ENCODE results near the gene CEBPB.

The CEBPB gene

GRCh38 chr20:50220894-50221365 lies 30.3 kb downstream of the CEBPB start:
- H3K9me3 ChIP-seq (ENCODE audit: control insufficient read depth in 1 of 2, low read length in 2 of 2): no peaks in the 10 kb centered on the region
- H3K27me3 ChIP-seq (ENCODE audit: control insufficient read depth in 1 of 2, insufficient read depth in 2 of 2, low read length in 2 of 2): no peaks in the 10 kb centered on the region
- H3K27ac ChIP-seq (ENCODE audit: low read depth, low read length): no peak overlapping the region
- no peak overlapping the region for H3K9ac ChIP-seq (ENCODE audit: low read depth in 1 of 2, low read length in 2 of 2)
- no peak overlapping the region for H3K4me3 ChIP-seq (ENCODE audit: low read depth in 1 of 2, low read length in 2 of 2)
- H3K36me3 ChIP-seq (ENCODE audit: control insufficient read depth in 1 of 2, insufficient read depth in 2 of 2, low read length in 2 of 2): no peaks in the 10 kb centered on the region
- peaks cover 0 to 4% of the 10 kb centered on the region in 2 donors for H3K4me1 ChIP-seq (ENCODE audit: control insufficient read depth in 1 of 2, insufficient read depth in 2 of 2, low read length in 2 of 2)

GRCh38 chr20:50221501-50222308 lies 31.1 kb downstream of the CEBPB start:
- no peaks in the 10 kb centered on the region for H3K36me3 ChIP-seq (ENCODE audit: control insufficient read depth in 1 of 2, insufficient read depth in 2 of 2, low read length in 2 of 2)
- H3K27ac ChIP-seq (ENCODE audit: low read depth, low read length): no peak overlapping the region
- no peaks in the 10 kb centered on the region for H3K9me3 ChIP-seq (ENCODE audit: control insufficient read depth in 1 of 2, low read length in 2 of 2)
- no peak overlapping the region for H3K9ac ChIP-seq (ENCODE audit: low read depth in 1 of 2, low read length in 2 of 2)
- no peaks in the 10 kb centered on the region for H3K27me3 ChIP-seq (ENCODE audit: control insufficient read depth in 1 of 2, insufficient read depth in 2 of 2, low read length in 2 of 2)
- peaks cover 0 to 1% of the 10 kb centered on the region in 2 donors for H3K4me1 ChIP-seq (ENCODE audit: control insufficient read depth in 1 of 2, insufficient read depth in 2 of 2, low read length in 2 of 2)
- H3K4me3 ChIP-seq (ENCODE audit: low read depth in 1 of 2, low read length in 2 of 2): no peak overlapping the region

GRCh38 chr20:50222309-50223038 lies 31.8 kb downstream of the CEBPB start:
- Histone ChIP-seq H3K9me3 (ENCODE audit: control insufficient read depth in 1 of 2, low read length in 2 of 2) (no peaks in the 10 kb centered on the region), H3K27ac (ENCODE audit: low read depth, low read length) (no peak overlapping the region), H3K9ac (ENCODE audit: low read depth in 1 of 2, low read length in 2 of 2) (no peak overlapping the region), H3K27me3 (ENCODE audit: control insufficient read depth in 1 of 2, insufficient read depth in 2 of 2, low read length in 2 of 2) (no peaks in the 10 kb centered on the region), H3K4me1 (ENCODE audit: control insufficient read depth in 1 of 2, insufficient read depth in 2 of 2, low read length in 2 of 2) (no peaks in the 10 kb centered on the region), H3K4me3 (ENCODE audit: low read depth in 1 of 2, low read length in 2 of 2) (no peak overlapping the region), H3K36me3 (ENCODE audit: control insufficient read depth in 1 of 2, insufficient read depth in 2 of 2, low read length in 2 of 2) (no peaks in the 10 kb centered on the region)

- H3K27ac ChIP-seq (ENCODE audit: low read depth, low read length): no peak overlapping the region
- H3K9ac ChIP-seq (ENCODE audit: low read depth in 1 of 2, low read length in 2 of 2): no peak overlapping the region
- no peak overlapping the region for H3K4me3 ChIP-seq (ENCODE audit: low read depth in 1 of 2, low read length in 2 of 2)
- no peaks in the 10 kb centered on the region for H3K27me3 ChIP-seq (ENCODE audit: control insufficient read depth in 1 of 2, insufficient read depth in 2 of 2, low read length in 2 of 2)
- H3K9me3 ChIP-seq (ENCODE audit: control insufficient read depth in 1 of 2, low read length in 2 of 2): no peaks in the 10 kb centered on the region
- H3K36me3 ChIP-seq (ENCODE audit: control insufficient read depth in 1 of 2, insufficient read depth in 2 of 2, low read length in 2 of 2): no peaks in the 10 kb centered on the region
- no peaks in the 10 kb centered on the region for H3K4me1 ChIP-seq (ENCODE audit: control insufficient read depth in 1 of 2, insufficient read depth in 2 of 2, low read length in 2 of 2)
These were observed 32.7 kb downstream of the CEBPB start for GRCh38 chr20:50223039-50224005.

- Histone ChIP-seq H3K27ac (ENCODE audit: low read depth, low read length) (no peak overlapping the region), H3K9me3 (ENCODE audit: control insufficient read depth in 1 of 2, low read length in 2 of 2) (no peaks in the 10 kb centered on the region), H3K4me3 (ENCODE audit: low read depth in 1 of 2, low read length in 2 of 2) (no peak overlapping the region), H3K36me3 (ENCODE audit: control insufficient read depth in 1 of 2, insufficient read depth in 2 of 2, low read length in 2 of 2) (no peaks in the 10 kb centered on the region), H3K27me3 (ENCODE audit: control insufficient read depth in 1 of 2, insufficient read depth in 2 of 2, low read length in 2 of 2) (no peaks in the 10 kb centered on the region), H3K9ac (ENCODE audit: low read depth in 1 of 2, low read length in 2 of 2) (no peak overlapping the region), H3K4me1 (ENCODE audit: control insufficient read depth in 1 of 2, insufficient read depth in 2 of 2, low read length in 2 of 2) (no peaks in the 10 kb centered on the region)
These were observed 33.4 kb downstream of the CEBPB start for GRCh38 chr20:50224052-50224451.

GRCh38 chr20:50224531-50225255 lies 34.1 kb downstream of the CEBPB start:
- no peaks in the 10 kb centered on the region for H3K27me3 ChIP-seq (ENCODE audit: control insufficient read depth in 1 of 2, insufficient read depth in 2 of 2, low read length in 2 of 2)
- H3K9ac ChIP-seq (ENCODE audit: low read depth in 1 of 2, low read length in 2 of 2): no peak overlapping the region
- no peak overlapping the region for H3K27ac ChIP-seq (ENCODE audit: low read depth, low read length)
- no peaks in the 10 kb centered on the region for H3K9me3 ChIP-seq (ENCODE audit: control insufficient read depth in 1 of 2, low read length in 2 of 2)
- no peak overlapping the region for H3K4me3 ChIP-seq (ENCODE audit: low read depth in 1 of 2, low read length in 2 of 2)
- no peaks in the 10 kb centered on the region for H3K4me1 ChIP-seq (ENCODE audit: control insufficient read depth in 1 of 2, insufficient read depth in 2 of 2, low read length in 2 of 2)
- H3K36me3 ChIP-seq (ENCODE audit: control insufficient read depth in 1 of 2, insufficient read depth in 2 of 2, low read length in 2 of 2): no peaks in the 10 kb centered on the region

GRCh38 chr20:50226093-50226974 lies 35.7 kb downstream of the CEBPB start:
- Histone ChIP-seq H3K27me3 (ENCODE audit: control insufficient read depth in 1 of 2, insufficient read depth in 2 of 2, low read length in 2 of 2) (no peaks in the 10 kb centered on the region), H3K9ac (ENCODE audit: low read depth in 1 of 2, low read length in 2 of 2) (no peak overlapping the region), H3K9me3 (ENCODE audit: control insufficient read depth in 1 of 2, low read length in 2 of 2) (no peaks in the 10 kb centered on the region), H3K36me3 (ENCODE audit: control insufficient read depth in 1 of 2, insufficient read depth in 2 of 2, low read length in 2 of 2) (no peaks in the 10 kb centered on the region), H3K4me1 (ENCODE audit: control insufficient read depth in 1 of 2, insufficient read depth in 2 of 2, low read length in 2 of 2) (no peaks in the 10 kb centered on the region), H3K4me3 (ENCODE audit: low read depth in 1 of 2, low read length in 2 of 2) (no peak overlapping the region), H3K27ac (ENCODE audit: low read depth, low read length) (no peak overlapping the region)

- no peaks in the 10 kb centered on the region for H3K9me3 ChIP-seq (ENCODE audit: control insufficient read depth in 1 of 2, low read length in 2 of 2)
- no peaks in the 10 kb centered on the region for H3K27me3 ChIP-seq (ENCODE audit: control insufficient read depth in 1 of 2, insufficient read depth in 2 of 2, low read length in 2 of 2)
- no peaks in the 10 kb centered on the region for H3K4me1 ChIP-seq (ENCODE audit: control insufficient read depth in 1 of 2, insufficient read depth in 2 of 2, low read length in 2 of 2)
- no peak overlapping the region for H3K27ac ChIP-seq (ENCODE audit: low read depth, low read length)
- no peaks in the 10 kb centered on the region for H3K36me3 ChIP-seq (ENCODE audit: control insufficient read depth in 1 of 2, insufficient read depth in 2 of 2, low read length in 2 of 2)
- no peak overlapping the region for H3K4me3 ChIP-seq (ENCODE audit: low read depth in 1 of 2, low read length in 2 of 2)
- H3K9ac ChIP-seq (ENCODE audit: low read depth in 1 of 2, low read length in 2 of 2): no peak overlapping the region
These were observed 36.9 kb downstream of the CEBPB start for GRCh38 chr20:50227506-50227905.

GRCh38 chr20:50229156-50229607 lies 38.6 kb downstream of the CEBPB start:
- Histone ChIP-seq H3K4me3 (ENCODE audit: low read depth in 1 of 2, low read length in 2 of 2) (no peak overlapping the region), H3K27ac (ENCODE audit: low read depth, low read length) (no peak overlapping the region), H3K27me3 (ENCODE audit: control insufficient read depth in 1 of 2, insufficient read depth in 2 of 2, low read length in 2 of 2) (no peaks in the 10 kb centered on the region), H3K4me1 (ENCODE audit: control insufficient read depth in 1 of 2, insufficient read depth in 2 of 2, low read length in 2 of 2) (no peaks in the 10 kb centered on the region), H3K9me3 (ENCODE audit: control insufficient read depth in 1 of 2, low read length in 2 of 2) (no peaks in the 10 kb centered on the region), H3K9ac (ENCODE audit: low read depth in 1 of 2, low read length in 2 of 2) (no peak overlapping the region), H3K36me3 (ENCODE audit: control insufficient read depth in 1 of 2, insufficient read depth in 2 of 2, low read length in 2 of 2) (no peaks in the 10 kb centered on the region)

All from duodenal mucosa (tissue), 2 donors.